GM06990 (cell line): ENCODE results near the gene RAB44.

ENCODE experiments used
- DNase-seq: peaks from one replicate; pipeline ENCODE4 v3.0.0-alpha.2; 2011; ENCODE audit not compliant: insufficient read length; ENCODE audit errors: extremely low read depth
- H3K27me3 ChIP-seq: replicated peaks from 2 replicates; pipeline ENCODE4 v1.6.0; 2011; ENCODE audit warnings: low read length; ENCODE audit not compliant: control insufficient read depth, insufficient read depth
- H3K36me3 ChIP-seq: 2 replicates; pipeline ENCODE4 v1.5.1; 2011; ENCODE audit warnings: low read length; ENCODE audit not compliant: control insufficient read depth, insufficient read depth
- H3K4me3 ChIP-seq: replicated peaks from 2 replicates; pipeline ENCODE4 v1.5.1; 2011; ENCODE audit warnings: low read depth, mild to moderate bottlenecking, control low read depth, low read length
- CTCF ChIP-seq: IDR thresholded peaks from 2 replicates; pipeline ENCODE4 v1.5.1; 2011; ENCODE audit warnings: low read length, control low read depth, mild to moderate bottlenecking, inconsistent platforms; ENCODE audit not compliant: insufficient read depth, poor library complexity, severe bottlenecking

The RAB44 gene

GRCh38 chr6:36765190-36765589 lies 67.6 kb downstream of the RAB44 start:
- H3K4me3 ChIP-seq, result no peak overlapping the region
- no peak for DNase-seq
- no peaks in the 10 kb centered on the region for H3K27me3 ChIP-seq
- no peak for TF ChIP-seq CTCF
- no peaks in the 10 kb centered on the region for H3K36me3 ChIP-seq

- DNase-seq, result peak; percentile 73
- Histone ChIP-seq H3K4me3 (no peak overlapping the region), H3K27me3 (no peaks in the 10 kb centered on the region), H3K36me3 (no peaks in the 10 kb centered on the region)
- peak; percentile 96 for TF ChIP-seq CTCF
Measured at GRCh38 chr6:36765594-36766398, 68.2 kb downstream of the RAB44 start.

GRCh38 chr6:36766399-36766945 lies 68.8 kb downstream of the RAB44 start:
- TF ChIP-seq CTCF, result no peak
- DNase-seq, result no peak
- H3K27me3 ChIP-seq, result no peaks in the 10 kb centered on the region
- no peak overlapping the region for H3K4me3 ChIP-seq
- no peaks in the 10 kb centered on the region for H3K36me3 ChIP-seq

GRCh38 chr6:36769183-36769675 lies 71.6 kb downstream of the RAB44 start:
- DNase-seq, result no peak
- H3K27me3 ChIP-seq, result no peaks in the 10 kb centered on the region
- no peak for TF ChIP-seq CTCF
- H3K36me3 ChIP-seq, result no peaks in the 10 kb centered on the region
- H3K4me3 ChIP-seq, result no peak overlapping the region

- no peak overlapping the region for H3K4me3 ChIP-seq
- no peak for DNase-seq
- no peak for TF ChIP-seq CTCF
- H3K36me3 ChIP-seq, result no peaks in the 10 kb centered on the region
- no peaks in the 10 kb centered on the region; the same call in 1 of the 2 replicates for H3K27me3 ChIP-seq
Measured at GRCh38 chr6:36769676-36770499, 72.3 kb downstream of the RAB44 start.
